ENCODE results near the gene NLN.

NLN gene

DNA sequence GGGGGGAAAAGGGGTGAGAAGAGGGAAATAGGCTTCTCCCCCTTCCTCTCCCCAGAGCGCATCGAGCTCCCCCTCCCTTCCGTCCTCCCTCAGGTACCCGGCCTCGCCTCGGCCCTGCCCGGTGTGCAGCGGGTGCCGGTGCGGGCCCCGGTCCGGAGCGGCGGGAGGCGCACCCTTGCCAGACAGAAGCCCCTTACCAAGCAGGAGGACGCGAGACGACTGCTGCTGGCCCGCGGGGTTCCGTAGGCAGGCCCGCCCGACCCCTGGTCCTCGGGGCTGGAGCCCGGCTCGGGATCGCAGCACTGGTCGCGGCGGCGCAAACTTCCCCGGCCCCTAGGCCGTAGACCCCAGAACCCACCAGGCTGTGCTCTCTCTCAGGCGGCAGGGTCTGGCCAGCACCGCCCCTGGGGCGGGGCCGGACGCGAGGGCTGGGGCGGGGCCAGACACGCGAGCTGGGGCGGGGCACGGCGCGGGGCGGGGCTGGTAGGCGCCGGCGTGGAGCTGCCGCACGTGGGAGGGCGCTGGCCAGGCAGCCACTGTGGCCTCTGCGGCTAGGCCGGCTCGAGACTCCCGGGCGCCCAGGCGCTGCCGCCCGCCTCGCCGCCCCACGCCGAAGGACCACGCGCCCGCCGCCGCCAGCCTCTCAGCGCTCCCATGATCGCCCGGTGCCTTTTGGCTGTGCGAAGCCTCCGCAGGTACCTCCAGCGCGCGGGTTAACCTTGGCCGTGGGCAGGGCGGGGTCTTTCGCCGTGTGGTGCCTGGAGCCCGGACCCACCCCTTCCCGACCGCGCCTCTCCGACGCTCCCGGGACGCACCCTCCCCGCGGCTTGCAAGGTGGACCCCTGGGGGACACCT, at the start of gene NLN, which contains the start of gene SGTB:
Gene NLN, plus strand, starts transcription at position 486 of the 855 bp plus-strand sequence. Its CDS starts 169 bp downstream, at position 655.
Gene SGTB, minus strand, starts transcription at position 390 of the 855 bp plus-strand sequence. CDS start 1,302 bp downstream, outside the sequence.
- DNase-seq, result peak; percentile 91 to 98 (median 97)

DNA sequence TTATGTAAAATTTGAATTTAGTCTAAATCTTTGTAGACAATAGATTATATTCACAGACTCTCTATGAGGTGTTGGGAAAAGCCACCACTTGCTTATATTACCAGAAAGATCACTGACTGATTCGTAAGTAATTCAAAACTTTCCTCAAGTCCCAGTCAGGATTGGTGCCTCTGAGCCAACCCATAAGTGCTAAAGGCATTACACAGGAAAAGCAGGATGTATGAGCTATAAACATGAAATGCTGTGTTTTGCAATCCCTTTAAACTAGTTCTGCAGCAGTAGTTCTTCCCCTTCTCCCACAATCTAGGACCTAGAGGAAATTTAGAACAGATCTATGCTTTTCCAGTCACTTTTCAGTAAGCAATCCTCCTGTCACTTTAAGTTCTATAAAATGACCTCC, 49.2 kb upstream of the NLN start:
- peak; percentile 28 to 59 (median 45) for DNase-seq

DNA sequence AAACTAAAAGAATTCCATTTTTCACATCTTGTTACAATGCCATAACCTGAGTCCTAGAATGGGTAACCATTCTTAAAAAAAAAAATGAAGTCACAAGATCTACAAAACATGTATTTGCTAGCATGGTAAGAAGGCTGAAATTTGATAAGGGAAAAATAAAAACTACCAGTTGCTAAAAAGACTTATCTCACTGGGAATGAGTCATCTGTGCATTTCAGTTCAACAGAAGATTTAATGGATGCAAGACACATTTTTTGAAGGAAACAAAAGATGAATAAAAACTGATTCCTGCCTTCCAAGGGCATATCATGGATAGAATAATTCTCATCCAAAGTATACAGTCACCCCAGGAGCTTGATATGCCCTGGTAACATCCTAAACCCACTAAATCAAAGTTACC, 47.3 kb upstream of the NLN start:
- no peak for DNase-seq

GRCh38 chr5:65676056-65676455, 45.9 kb upstream of the NLN start:
- peak in 1 of 3 donors; percentile 33 for DNase-seq

DNA sequence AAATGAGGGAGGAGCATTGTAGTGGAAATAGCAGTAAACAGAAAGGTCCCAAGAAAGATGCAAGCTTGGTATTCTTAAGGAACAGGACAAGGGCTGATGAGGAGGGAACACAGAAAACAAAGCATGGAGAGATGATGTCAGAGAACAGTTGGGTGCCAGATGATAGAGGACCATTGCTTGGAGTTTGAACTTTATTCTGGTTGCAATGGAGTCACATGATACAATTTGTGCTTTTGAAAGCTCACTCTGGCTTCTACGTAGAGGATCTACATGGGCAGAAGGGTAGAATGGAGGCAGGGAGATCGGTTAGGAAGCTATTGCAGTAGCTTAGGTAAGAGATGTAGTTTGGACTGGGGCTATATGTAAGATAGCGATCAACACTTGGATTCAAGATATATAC, 39.9 kb upstream of the NLN start:
- no peak for DNase-seq

DNA sequence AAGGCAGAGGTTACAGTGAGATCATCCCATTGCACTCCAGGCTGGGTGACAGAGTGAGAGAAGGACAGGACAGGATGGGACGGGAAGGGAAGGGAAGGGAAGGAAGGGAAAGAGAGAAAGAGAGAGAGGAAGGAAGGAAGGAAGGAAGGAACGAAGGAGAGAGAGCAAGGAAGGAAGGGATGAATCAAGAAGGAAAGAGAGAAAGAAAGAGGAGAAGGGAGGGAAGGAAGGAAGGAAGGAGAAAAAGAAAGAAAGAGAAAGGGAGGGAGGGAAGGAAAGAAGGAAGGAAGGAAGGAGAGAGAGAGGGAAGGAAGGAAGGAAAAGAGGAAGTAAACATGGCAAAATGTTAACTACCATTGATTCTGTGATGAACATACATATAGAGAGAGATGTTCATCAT, 28.9 kb upstream of the NLN start:
- no peak for DNase-seq

- no peak for DNase-seq
Observed at GRCh38 chr5:65695162-65695755, 26.7 kb upstream of the NLN start.

- DNase-seq, result no peak
Observed at GRCh38 chr5:65695896-65696295, 26.1 kb upstream of the NLN start.

DNA sequence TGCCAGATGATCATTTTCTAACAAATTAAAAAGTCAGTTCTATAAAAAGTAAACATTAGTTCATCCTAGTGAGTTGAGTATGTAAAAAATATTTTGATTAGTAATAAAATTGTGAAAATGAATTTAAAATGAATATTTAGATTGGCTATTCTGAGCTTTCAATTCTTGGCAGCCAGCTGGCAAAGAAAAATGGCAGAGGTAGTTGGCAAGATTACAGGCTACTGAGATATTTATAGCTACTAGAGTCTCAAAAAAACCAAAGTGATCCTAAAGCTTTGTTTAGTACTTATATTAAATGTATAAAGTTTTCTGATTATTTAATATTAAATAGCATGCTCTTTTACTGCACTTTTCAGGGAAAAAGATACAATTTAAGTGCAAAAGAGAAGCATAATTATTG, 25.1 kb upstream of the NLN start:
- DNase-seq, result no peak

GRCh38 chr5:65699338-65699737, 22.7 kb upstream of the NLN start:
- no peak for DNase-seq

DNA sequence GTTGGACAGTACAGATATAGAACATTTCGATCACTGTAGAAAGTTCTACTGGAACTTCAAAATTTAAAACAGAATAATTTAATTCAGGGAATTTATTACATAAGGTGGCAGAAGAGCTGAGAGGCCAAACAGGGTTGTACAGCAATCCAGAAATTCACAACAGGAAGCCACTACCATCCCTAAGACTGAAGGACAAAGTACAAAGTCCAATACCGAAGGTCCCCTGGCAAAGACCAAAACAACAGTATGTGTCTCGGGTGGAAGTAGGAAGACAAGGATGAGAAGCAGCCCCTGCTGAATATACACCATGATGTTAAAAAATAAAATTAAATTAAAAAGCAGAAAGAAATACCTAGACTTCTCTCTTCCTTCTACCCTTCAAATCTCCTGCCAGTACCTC, 20.0 kb upstream of the NLN start:
- no peak for DNase-seq

- DNase-seq, result no peak
Observed at GRCh38 chr5:65704621-65705239, 17.3 kb upstream of the NLN start.

DNA sequence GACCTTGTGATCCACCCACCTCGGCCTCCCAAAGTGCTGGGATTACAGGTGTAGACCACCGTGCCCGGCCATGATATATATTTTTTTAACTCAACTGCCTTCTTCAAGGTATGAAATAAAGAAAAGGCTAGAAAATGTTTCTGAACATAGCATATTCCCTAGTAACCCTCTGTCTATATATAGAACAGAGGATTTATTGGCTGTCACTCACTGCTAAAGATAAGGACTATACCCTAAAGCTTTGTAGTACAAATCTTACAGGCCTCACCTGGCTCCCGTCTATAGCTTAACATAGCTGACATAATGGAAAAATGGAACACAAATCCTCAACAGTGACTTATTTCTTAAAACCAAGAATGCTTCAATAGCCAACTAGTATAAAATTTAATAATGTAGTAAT, 14.3 kb upstream of the NLN start:
- DNase-seq, result no peak

GRCh38 chr5:65708145-65708544, 13.9 kb upstream of the NLN start:
- peak; percentile 37 to 61 (median 54) for DNase-seq

DNA sequence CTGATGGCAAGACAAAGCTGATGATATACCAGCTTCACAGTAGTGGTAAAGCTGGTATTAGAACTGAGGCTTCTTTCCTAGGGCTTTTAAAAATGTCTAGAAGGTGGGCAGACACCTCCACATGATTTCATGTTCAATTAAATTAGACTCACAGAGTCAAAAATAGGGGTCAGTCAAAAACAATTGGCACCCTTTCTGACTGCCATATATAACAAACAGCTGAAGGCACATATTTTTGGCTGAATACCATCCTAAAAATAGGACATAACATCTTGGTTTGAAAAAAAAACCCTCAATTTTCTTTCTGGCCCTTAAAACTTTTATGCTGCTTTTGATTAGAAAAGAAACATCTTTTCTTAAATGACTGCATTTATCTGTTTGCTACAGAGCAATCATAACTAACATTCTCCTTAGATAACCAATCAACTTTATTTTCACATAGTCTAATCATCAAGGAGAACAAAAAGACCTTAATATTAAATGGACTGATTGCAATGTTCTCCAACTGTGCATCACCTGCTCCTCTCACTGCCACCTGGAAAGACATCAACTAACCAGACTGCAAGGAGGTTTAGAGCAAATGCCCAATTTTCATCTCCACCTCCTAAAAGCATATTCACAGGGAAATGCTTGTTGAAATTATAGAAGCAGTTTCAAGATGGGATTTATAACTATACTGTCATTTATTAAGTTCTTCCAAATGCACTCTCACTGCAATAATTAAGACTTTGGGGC, 3.3 kb upstream of the NLN start:
- DNase-seq, result no peak

DNA sequence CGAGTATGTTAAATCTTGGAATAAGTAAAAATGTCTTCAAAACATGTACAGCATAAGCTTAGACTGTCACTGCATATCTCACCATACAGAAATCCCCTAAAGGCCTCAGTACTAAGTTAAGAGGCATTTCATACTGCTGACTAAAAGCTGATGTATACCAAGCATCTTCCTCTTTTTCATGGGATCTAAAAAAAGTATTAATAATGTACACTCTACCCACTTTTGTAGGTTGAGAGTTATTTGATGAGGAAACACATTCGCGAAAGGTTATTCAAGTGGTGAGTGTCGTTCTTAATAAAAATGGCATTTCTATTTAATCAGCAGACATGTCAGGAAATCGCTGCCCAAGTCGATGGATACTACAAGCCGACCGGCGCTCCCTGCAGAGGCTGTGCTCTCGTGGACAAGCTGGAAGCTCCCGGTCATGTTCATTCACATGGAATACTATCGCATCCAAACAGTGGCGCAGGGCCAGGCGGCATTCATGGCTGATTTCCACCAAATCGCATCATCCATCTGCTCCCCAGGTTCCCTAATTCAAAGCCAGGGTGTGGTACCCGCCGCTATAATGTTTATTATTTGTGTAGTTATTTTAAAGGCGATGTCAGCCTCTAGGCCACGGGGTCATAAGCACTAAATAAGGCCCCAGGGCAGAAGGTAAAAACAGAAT, 820 bp upstream of the NLN start:
- peak; percentile 58 to 88 (median 81) for DNase-seq

DNA sequence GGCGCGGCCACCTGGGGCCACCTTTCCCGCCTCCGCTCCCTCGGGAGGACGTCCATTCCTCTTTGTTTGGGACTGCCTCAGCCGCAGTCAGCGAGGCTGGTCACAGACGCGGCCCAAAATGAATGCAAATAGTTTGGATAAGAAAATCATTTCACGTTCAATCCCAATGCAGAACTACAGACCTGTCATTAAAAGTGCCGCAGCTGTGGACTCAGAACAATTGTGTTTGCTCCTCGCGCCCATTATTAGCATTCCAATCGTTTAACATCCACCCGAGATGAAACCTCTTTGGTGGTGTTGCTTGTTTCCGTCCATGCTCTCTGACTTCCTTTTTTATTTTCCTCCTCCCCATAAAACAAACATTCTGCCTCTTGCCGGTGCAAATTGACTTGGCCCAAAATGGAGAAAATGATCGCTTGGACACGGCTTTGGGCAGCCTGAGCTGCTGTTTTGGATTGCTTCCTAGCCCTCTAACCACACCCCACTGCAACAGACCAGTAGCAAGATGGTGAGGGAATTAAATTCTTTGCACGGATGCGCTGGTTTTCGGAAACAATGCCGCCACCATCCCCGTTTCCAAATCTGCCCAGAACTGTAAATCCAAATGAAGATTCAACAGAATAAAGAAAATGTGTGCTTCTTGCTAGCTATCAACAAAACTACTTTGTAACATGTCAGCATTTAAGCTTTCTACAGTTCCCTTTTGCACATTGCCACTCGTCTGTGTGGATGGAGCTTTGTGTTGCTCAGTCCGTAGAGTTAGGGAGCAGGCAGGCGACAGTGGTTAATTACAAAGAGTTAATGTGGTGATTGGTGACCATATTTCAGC, 784 bp downstream of the NLN start:
- peak; percentile 39 to 51 (median 39) for DNase-seq

DNA sequence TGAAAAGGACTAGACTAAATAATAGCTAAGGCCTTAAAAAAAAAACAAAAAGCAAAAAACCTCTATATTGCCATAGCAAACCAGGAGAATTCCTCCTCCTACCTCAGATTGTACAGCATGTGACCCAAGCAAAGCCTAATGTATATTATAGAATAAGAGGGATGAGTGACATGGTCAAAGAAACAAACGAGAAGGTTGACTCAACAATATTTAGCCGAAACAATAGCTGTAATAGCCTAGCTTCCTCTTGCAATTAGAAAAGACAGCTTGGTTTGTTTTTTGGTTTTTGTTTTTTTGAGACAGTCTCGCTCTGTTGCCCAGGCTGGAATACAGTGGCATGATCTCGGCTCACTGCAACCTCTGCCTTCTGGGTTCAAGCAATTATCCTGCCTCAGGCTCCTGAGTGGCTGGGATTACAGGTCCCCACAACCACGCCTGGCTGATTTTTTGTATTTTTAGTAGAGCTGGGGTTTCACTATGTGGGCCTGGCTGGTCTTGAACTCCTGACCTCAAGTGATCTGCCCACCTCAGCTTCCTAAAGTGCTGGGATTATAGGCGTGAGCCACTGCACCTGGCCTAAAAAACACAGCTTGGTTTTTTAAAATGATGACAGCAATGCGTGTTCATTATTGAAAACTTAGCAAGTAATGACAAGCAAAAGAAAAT, 5.6 kb downstream of the NLN start:
- peak in 2 of 3 donors; percentile 43 to 45 for DNase-seq

GRCh38 chr5:65728218-65728617, 6.2 kb downstream of the NLN start:
- DNase-seq, result no peak

GRCh38 chr5:65730910-65731309, 8.9 kb downstream of the NLN start:
- peak in 2 of 3 donors; percentile 27 to 40 for DNase-seq

DNA sequence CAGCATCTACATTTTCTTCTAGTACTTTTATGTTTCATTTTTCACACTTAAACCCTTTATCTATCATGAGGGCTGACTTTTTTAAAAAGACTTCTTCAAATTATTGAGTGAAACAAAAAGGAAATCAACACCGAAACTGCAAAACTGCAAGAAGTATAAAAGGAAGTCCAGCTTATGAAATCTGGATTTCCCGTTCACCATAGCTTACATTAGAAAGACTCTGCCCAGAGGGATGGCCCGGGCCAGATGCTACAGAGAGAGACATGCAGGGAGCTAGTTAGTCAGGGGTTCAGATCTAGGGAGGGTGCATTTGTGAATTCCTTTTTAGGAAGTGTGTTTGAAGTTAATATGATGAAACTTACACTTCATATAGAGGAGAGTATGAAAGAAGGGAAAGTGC, 10.0 kb downstream of the NLN start:
- peak; percentile 89 to 97 (median 95) for DNase-seq
